Breast epithelium (tissue), 3 donors: Measurements from ENCODE around the gene LYRM4.

Source experiments
- CTCF ChIP-seq, 3 donors: fragments of 450-650 bp; IDR thresholded peaks; one replicate each; pipeline ENCODE4 v1.5.1; 2016 to 2017; ENCODE audit warnings: antibody characterized with exemption in 3 of 3, mild to moderate bottlenecking in 3 of 3, moderate library complexity in 3 of 3
- POLR2A ChIP-seq: fragments of 450-650 bp; IDR thresholded peaks from one replicate; pipeline ENCODE4 v1.6.1; 2016; ENCODE audit warnings: antibody characterized with exemption, mild to moderate bottlenecking, moderate library complexity
- POLR2AphosphoS5 ChIP-seq, 3 donors: sonication (generic); formaldehyde crosslinking; IDR thresholded peaks; one replicate each; pipeline ENCODE4 v1.6.1; 2017; ENCODE audit warnings: antibody characterized with exemption in 3 of 3

GRCh38 chr6:5178806-5179205, 81.9 kb downstream of the LYRM4 start:
- TF ChIP-seq CTCF (IDR thresholded peaks at IDR 0.05) (no peak), POLR2A (no peak), POLR2AphosphoS5 (IDR thresholded peaks at IDR 0.05) (no peak)
